WTC11 (cell line): ENCODE data around the gene ERC2.

Experiments
- CREB1 ChIP-seq: sonication (generic); formaldehyde crosslinking; IDR thresholded peaks from 2 replicates; pipeline ENCODE4 v1.8.0; 2023; ENCODE audit warnings: mild to moderate bottlenecking, missing genetic modification reagents
- GABPB1 ChIP-seq: sonication (generic); formaldehyde crosslinking; IDR thresholded peaks from 2 replicates; pipeline ENCODE4 v1.8.1; 2023; ENCODE audit warnings: mild to moderate bottlenecking, missing genetic modification reagents
- GTF2I ChIP-seq: fragments of 250-450 bp; sonication (Bioruptor Pico); conservative IDR thresholded peaks from 2 replicates; pipeline ENCODE4 v1.4.0; 2021; ENCODE audit warnings: mild to moderate bottlenecking
- ZNF317 ChIP-seq: sonication (generic); formaldehyde crosslinking; IDR thresholded peaks from 2 replicates; pipeline ENCODE4 v1.8.1; 2023; ENCODE audit warnings: low read depth, mild to moderate bottlenecking, moderate library complexity, missing genetic modification reagents, borderline replicate concordance
- TF ChIP-seq, protein P1 (sequence below): sonication (generic); formaldehyde crosslinking; IDR thresholded peaks from 2 replicates; pipeline ENCODE4 v1.8.1; 2023; ENCODE audit warnings: mild to moderate bottlenecking, missing genetic modification reagents, moderate library complexity
- TF ChIP-seq, protein P2 (sequence below): fragments of 200-600 bp; IDR thresholded peaks from 2 replicates; pipeline ENCODE4 v1.8.0; 2022; ENCODE audit warnings: antibody characterized with exemption
- TF ChIP-seq, protein P3 (sequence below): sonication (generic); formaldehyde crosslinking; IDR thresholded peaks from 2 replicates; pipeline ENCODE4 v1.8.1; 2022; ENCODE audit warnings: low read depth, missing genetic modification reagents, borderline replicate concordance
- TF ChIP-seq, protein P4 (sequence below): fragments of 250-450 bp; sonication (Bioruptor Pico); IDR thresholded peaks from 2 replicates; pipeline ENCODE4 v2.1.2; 2022; ENCODE audit warnings: mild to moderate bottlenecking, moderate library complexity
- TF ChIP-seq, protein P5 (sequence below): sonication (generic); formaldehyde crosslinking; IDR thresholded peaks from 2 replicates; pipeline ENCODE4 v1.8.1; 2023; ENCODE audit warnings: mild to moderate bottlenecking, missing genetic modification reagents

DNA sequence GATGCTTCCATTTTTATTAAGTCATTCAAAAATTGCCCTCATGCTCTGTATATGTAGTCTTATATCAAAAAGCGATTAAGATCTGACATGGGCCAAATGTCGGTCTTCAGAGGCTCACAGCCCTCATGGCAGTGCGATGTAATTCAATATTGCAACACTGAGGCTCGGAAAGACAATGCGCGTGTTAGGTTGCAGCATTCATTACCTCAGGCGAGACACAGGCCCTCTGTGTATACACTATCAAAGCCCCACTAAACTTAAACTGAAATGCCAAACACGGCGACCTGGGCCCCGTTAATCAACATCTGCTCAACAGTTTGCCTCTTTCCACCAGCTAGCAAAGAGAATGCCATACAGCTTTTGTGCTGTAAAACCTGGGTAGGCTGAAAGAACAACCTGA is 413.4 kb downstream of the ERC2 start:
- TF ChIP-seq, protein P1, sequence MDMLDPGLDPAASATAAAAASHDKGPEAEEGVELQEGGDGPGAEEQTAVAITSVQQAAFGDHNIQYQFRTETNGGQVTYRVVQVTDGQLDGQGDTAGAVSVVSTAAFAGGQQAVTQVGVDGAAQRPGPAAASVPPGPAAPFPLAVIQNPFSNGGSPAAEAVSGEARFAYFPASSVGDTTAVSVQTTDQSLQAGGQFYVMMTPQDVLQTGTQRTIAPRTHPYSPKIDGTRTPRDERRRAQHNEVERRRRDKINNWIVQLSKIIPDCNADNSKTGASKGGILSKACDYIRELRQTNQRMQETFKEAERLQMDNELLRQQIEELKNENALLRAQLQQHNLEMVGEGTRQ (CRISPR knock-in tag), result no peak
- TF ChIP-seq, protein P2, sequence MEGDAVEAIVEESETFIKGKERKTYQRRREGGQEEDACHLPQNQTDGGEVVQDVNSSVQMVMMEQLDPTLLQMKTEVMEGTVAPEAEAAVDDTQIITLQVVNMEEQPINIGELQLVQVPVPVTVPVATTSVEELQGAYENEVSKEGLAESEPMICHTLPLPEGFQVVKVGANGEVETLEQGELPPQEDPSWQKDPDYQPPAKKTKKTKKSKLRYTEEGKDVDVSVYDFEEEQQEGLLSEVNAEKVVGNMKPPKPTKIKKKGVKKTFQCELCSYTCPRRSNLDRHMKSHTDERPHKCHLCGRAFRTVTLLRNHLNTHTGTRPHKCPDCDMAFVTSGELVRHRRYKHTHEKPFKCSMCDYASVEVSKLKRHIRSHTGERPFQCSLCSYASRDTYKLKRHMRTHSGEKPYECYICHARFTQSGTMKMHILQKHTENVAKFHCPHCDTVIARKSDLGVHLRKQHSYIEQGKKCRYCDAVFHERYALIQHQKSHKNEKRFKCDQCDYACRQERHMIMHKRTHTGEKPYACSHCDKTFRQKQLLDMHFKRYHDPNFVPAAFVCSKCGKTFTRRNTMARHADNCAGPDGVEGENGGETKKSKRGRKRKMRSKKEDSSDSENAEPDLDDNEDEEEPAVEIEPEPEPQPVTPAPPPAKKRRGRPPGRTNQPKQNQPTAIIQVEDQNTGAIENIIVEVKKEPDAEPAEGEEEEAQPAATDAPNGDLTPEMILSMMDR, result no peak
- no peak for TF ChIP-seq CREB1
- no peak for TF ChIP-seq ZNF317
- TF ChIP-seq, protein P3, sequence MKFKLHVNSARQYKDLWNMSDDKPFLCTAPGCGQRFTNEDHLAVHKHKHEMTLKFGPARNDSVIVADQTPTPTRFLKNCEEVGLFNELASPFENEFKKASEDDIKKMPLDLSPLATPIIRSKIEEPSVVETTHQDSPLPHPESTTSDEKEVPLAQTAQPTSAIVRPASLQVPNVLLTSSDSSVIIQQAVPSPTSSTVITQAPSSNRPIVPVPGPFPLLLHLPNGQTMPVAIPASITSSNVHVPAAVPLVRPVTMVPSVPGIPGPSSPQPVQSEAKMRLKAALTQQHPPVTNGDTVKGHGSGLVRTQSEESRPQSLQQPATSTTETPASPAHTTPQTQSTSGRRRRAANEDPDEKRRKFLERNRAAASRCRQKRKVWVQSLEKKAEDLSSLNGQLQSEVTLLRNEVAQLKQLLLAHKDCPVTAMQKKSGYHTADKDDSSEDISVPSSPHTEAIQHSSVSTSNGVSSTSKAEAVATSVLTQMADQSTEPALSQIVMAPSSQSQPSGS (CRISPR knock-in tag), result no peak
- TF ChIP-seq GABPB1 (CRISPR knock-in tag), result no peak
- TF ChIP-seq, protein P4, sequence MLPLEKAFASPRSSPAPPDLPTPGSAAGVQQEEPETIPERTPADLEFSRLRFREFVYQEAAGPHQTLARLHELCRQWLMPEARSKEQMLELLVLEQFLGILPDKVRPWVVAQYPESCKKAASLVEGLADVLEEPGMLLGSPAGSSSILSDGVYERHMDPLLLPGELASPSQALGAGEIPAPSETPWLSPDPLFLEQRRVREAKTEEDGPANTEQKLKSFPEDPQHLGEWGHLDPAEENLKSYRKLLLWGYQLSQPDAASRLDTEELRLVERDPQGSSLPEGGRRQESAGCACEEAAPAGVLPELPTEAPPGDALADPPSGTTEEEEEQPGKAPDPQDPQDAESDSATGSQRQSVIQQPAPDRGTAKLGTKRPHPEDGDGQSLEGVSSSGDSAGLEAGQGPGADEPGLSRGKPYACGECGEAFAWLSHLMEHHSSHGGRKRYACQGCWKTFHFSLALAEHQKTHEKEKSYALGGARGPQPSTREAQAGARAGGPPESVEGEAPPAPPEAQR, result no peak
- TF ChIP-seq GTF2I (CRISPR knock-in tag), result no peak
- TF ChIP-seq, protein P5, sequence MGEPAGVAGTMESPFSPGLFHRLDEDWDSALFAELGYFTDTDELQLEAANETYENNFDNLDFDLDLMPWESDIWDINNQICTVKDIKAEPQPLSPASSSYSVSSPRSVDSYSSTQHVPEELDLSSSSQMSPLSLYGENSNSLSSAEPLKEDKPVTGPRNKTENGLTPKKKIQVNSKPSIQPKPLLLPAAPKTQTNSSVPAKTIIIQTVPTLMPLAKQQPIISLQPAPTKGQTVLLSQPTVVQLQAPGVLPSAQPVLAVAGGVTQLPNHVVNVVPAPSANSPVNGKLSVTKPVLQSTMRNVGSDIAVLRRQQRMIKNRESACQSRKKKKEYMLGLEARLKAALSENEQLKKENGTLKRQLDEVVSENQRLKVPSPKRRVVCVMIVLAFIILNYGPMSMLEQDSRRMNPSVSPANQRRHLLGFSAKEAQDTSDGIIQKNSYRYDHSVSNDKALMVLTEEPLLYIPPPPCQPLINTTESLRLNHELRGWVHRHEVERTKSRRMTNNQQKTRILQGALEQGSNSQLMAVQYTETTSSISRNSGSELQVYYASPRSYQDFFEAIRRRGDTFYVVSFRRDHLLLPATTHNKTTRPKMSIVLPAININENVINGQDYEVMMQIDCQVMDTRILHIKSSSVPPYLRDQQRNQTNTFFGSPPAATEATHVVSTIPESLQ (CRISPR knock-in tag), result no peak
